Caco-2 (cell line): Measurements from ENCODE around the gene COLEC12. TPM values are rescaled to one million over a fixed set of nuclear protein-coding genes. Genes with fewer than 3 reads are reported as not detected.

Experiments
- BruUV-seq: library from RNA; stranded (reverse); fragments of 400-500 nt; replicated peaks from 2 replicates; lab custom pipeline; 2021; lab: Mats Ljungman, UMichigan
- CTCF ChIA-PET: fragments of 300-600 bp; sonication (Branson Sonifier 250); formaldehyde crosslinking; loops from one replicate; lab custom pipeline; 2022; ENCODE audit warnings: antibody characterized with exemption; lab: Charles Lee
- POLR2A ChIA-PET: fragments of 300-600 bp; sonication (Branson Sonifier 250); formaldehyde crosslinking; loops from one replicate; lab custom pipeline; 2022; ENCODE audit warnings: antibody characterized with exemption; lab: Charles Lee
- DNase-seq, 2 experiments: peaks; one replicate each; pipeline versions ENCODE4 v3.0.0 to v3.0.0-alpha.2; 2020 to 2022
- H3K27me3 ChIP-seq: replicated peaks from 2 replicates; pipeline ENCODE4 v1.6.0; 2011; ENCODE audit warnings: low read length; ENCODE audit not compliant: control insufficient read depth, insufficient read depth
- H3K36me3 ChIP-seq: 2 replicates; pipeline ENCODE4 v1.5.1; 2011; ENCODE audit warnings: low read length; ENCODE audit not compliant: control insufficient read depth, insufficient read depth
- H3K4me1 ChIP-seq: fragments of 250-450 bp; sonication (Bioruptor Pico); 2 replicates; pipeline ENCODE4 v1.5.1; 2020; ENCODE audit warnings: mild to moderate bottlenecking
- H3K4me3 ChIP-seq: 2 replicates; pipeline ENCODE4 v1.5.1; 2011; ENCODE audit warnings: low read depth, mild to moderate bottlenecking, control low read depth, low read length
- H3K9me3 ChIP-seq: fragments of 250-450 bp; sonication (Bioruptor Pico); 2 replicates; pipeline ENCODE4 v1.5.1; 2020; ENCODE audit warnings: mild to moderate bottlenecking, moderate library complexity
- H3K27ac Mint-ChIP-seq: one replicate; pipeline ENCODE4 v1.8.0; 2022; ENCODE audit warnings: mixed read lengths; ENCODE audit not compliant: unreplicated experiment
- H3K27me3 Mint-ChIP-seq: one replicate; pipeline ENCODE4 v1.8.0; 2022; ENCODE audit warnings: mixed read lengths; ENCODE audit not compliant: insufficient read depth, unreplicated experiment
- H3K36me3 Mint-ChIP-seq: one replicate; pipeline ENCODE4 v1.8.0; 2022; ENCODE audit warnings: mild to moderate bottlenecking, mixed read lengths; ENCODE audit not compliant: insufficient read depth, unreplicated experiment
- H3K4me1 Mint-ChIP-seq: one replicate; pipeline ENCODE4 v1.8.0; 2022; ENCODE audit warnings: low read depth, mixed read lengths; ENCODE audit not compliant: unreplicated experiment
- H3K4me3 Mint-ChIP-seq: one replicate; pipeline ENCODE4 v1.8.0; 2022; ENCODE audit warnings: mild to moderate bottlenecking, moderate library complexity, mixed read lengths; ENCODE audit not compliant: unreplicated experiment
- H3K9me3 Mint-ChIP-seq: one replicate; pipeline ENCODE4 v1.8.0; 2022; ENCODE audit warnings: mixed read lengths; ENCODE audit not compliant: unreplicated experiment
- intact Hi-C: fragments of 100-400 bp; cut with micrococcal nuclease; formaldehyde crosslinking; loops from one replicate; pipeline ENCODE4 v1.10.0; 2022; ENCODE audit not compliant: unreplicated experiment
- total RNA-seq: library from RNA; stranded (reverse); gene quantifications from 2 replicates; pipeline ENCODE4 v1.2.3, GENCODE V29; 2022
- TF ChIP-seq, protein P1 (sequence below), 2 experiments: fragments of 200-600 bp in 1 of 2; IDR thresholded peaks; 1 replicate in 1 of 2; 2 replicates in 1 of 2; pipeline versions ENCODE4 v1.5.1 to v1.8.0; 2011 to 2022; ENCODE audit warnings: antibody characterized with exemption in 1 of 2, control low read depth in 1 of 2, inconsistent platforms in 1 of 2, low read depth in 1 of 2, low read length in 1 of 2, mild to moderate bottlenecking in 1 of 2, moderate library complexity in 1 of 2; ENCODE audit not compliant: insufficient read depth in 1 of 2, severe bottlenecking in 1 of 2, unreplicated experiment in 1 of 2

The COLEC12 gene
- total RNA-seq, 1 experiment from 2014 or later, result 0.09 TPM

DNA sequence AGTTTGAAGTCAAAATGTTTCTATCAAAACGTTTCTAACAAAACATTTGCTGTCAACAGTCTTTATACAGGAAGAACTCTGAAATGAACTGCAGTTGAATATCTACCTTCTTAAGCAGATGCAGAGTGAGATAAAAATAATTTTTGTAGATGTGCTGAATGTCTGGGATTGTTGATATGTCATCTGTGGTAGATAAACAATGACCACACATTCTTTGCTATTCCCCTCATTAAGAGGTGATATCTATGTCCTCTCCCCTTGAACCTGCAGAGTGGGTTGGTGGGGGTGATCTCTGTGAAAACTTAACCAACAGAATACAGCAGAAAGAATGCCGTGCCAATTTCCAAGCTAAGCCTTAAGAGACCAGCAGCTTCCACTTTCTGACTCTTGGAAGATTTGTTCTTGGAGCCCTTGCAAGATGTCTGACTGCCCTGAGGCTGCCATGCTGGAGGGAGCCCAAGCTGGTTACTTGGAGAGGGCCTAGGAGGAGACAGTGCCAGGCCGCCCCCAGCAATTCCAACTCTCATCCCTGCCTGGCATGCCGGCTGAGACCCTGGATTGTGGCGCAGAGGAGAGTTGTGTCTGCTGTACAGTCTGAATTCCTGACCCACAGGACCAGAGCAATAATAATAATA is 80.8 kb downstream of the COLEC12 start:
- no peak overlapping the region for H3K4me3 ChIP-seq
- H3K4me1 ChIP-seq, result peaks cover 10% of the 10 kb centered on the region
- H3K27me3 ChIP-seq, result no peaks in the 10 kb centered on the region
- Mint-ChIP-seq H3K36me3 (no peaks in the 10 kb centered on the region), H3K27me3 (no peaks in the 10 kb centered on the region), H3K4me1 (peaks cover 6% of the 10 kb centered on the region), H3K9me3 (no peaks in the 10 kb centered on the region), H3K4me3 (no peak overlapping the region), H3K27ac (no peak overlapping the region)
- CTCF ChIA-PET, result no interaction called here
- no peaks in the 10 kb centered on the region for H3K36me3 ChIP-seq
- intact Hi-C loops, result no loop called here
- TF ChIP-seq, protein P1, sequence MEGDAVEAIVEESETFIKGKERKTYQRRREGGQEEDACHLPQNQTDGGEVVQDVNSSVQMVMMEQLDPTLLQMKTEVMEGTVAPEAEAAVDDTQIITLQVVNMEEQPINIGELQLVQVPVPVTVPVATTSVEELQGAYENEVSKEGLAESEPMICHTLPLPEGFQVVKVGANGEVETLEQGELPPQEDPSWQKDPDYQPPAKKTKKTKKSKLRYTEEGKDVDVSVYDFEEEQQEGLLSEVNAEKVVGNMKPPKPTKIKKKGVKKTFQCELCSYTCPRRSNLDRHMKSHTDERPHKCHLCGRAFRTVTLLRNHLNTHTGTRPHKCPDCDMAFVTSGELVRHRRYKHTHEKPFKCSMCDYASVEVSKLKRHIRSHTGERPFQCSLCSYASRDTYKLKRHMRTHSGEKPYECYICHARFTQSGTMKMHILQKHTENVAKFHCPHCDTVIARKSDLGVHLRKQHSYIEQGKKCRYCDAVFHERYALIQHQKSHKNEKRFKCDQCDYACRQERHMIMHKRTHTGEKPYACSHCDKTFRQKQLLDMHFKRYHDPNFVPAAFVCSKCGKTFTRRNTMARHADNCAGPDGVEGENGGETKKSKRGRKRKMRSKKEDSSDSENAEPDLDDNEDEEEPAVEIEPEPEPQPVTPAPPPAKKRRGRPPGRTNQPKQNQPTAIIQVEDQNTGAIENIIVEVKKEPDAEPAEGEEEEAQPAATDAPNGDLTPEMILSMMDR (IDR thresholded peaks at IDR 0.05; ENCODE audit: insufficient read depth in 1 of 2, low read depth in 1 of 2, low read length in 1 of 2, severe bottlenecking in 1 of 2, unreplicated experiment in 1 of 2), result no peak
- POLR2A ChIA-PET, result no interaction called here
- no peaks in the 10 kb centered on the region for H3K9me3 ChIP-seq
- DNase-seq, result no peak
- BruUV-seq, result no TSS peak

DNA sequence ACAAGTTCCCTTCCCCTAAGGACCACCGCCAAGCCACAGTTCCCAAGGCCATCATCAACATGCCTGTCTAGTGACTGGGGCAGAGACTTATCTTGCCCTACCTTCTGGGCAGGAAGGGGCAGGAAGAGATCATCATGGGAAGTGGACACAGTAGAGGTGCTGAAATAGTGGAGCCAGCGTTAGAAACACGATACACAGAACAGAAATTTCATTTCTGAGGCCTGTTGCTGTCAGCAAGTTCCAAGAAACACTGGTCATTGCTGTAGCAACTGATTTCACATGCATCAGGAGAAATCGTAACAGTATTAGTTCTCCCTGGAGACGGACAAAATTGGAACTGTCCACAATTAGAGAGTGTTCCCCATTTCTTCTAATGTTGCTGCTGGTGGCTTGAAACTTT is 83.0 kb downstream of the COLEC12 start:
- H3K27me3 ChIP-seq, result no peaks in the 10 kb centered on the region
- Mint-ChIP-seq H3K4me3 (no peak overlapping the region), H3K27me3 (no peaks in the 10 kb centered on the region), H3K4me1 (peaks cover 6% of the 10 kb centered on the region), H3K36me3 (no peaks in the 10 kb centered on the region), H3K9me3 (no peaks in the 10 kb centered on the region), H3K27ac (no peak overlapping the region)
- TF ChIP-seq, protein P1 (IDR thresholded peaks at IDR 0.05; ENCODE audit: insufficient read depth in 1 of 2, low read depth in 1 of 2, low read length in 1 of 2, severe bottlenecking in 1 of 2, unreplicated experiment in 1 of 2), result no peak
- H3K4me3 ChIP-seq, result no peak overlapping the region
- BruUV-seq, result no TSS peak
- H3K36me3 ChIP-seq, result no peaks in the 10 kb centered on the region
- ChIA-PET CTCF (no interaction called here), POLR2A (interaction anchor here (0.5 kb wide), 1 partner anchor 67 kb away, joined by 13 read pairs; no protein-coding TSS in a partner anchor)
- DNase-seq, result no peak
- no peaks in the 10 kb centered on the region for H3K9me3 ChIP-seq
- intact Hi-C loops, result no loop called here
- peaks cover 10% of the 10 kb centered on the region for H3K4me1 ChIP-seq

DNA sequence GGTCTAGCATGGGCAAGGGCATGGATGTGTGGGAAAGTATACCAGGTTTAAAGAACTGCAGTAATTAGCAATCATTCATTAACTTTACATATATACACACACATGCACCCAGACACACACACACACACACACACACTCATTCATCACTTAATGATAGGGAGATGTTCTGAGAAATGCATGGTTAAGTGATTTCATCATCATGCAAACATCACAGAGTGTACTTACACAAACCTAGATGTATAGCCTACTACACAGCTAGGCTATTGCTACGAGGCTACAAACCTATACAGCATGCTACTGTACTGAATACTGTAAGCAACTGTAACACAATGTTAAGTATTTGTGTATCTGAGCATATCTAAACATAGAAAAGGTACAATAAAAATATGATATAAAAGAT is 83.6 kb downstream of the COLEC12 start:
- Histone ChIP-seq H3K9me3 (no peaks in the 10 kb centered on the region), H3K36me3 (no peaks in the 10 kb centered on the region), H3K4me3 (no peak overlapping the region), H3K4me1 (peaks cover 9% of the 10 kb centered on the region), H3K27me3 (no peaks in the 10 kb centered on the region)
- CTCF ChIA-PET, result interaction anchor here (0.6 kb wide), 1 partner anchor 93 kb away, joined by 3 read pairs; no protein-coding TSS in a partner anchor
- Mint-ChIP-seq H3K4me1 (peaks cover under 1% of the 10 kb centered on the region), H3K27ac (no peak overlapping the region), H3K27me3 (no peaks in the 10 kb centered on the region), H3K4me3 (no peak overlapping the region), H3K9me3 (no peaks in the 10 kb centered on the region), H3K36me3 (no peaks in the 10 kb centered on the region)
- POLR2A ChIA-PET, result interaction anchor here (0.5 kb wide), 1 partner anchor 66 kb away, joined by 13 read pairs; no protein-coding TSS in a partner anchor
- intact Hi-C loops, result no loop called here
- no peak for DNase-seq
- TF ChIP-seq, protein P1 (IDR thresholded peaks at IDR 0.05; ENCODE audit: insufficient read depth in 1 of 2, low read depth in 1 of 2, low read length in 1 of 2, severe bottlenecking in 1 of 2, unreplicated experiment in 1 of 2), result no peak
- no TSS peak for BruUV-seq
